H1 (cell line): Measurements from ENCODE around the gene NUMB. TPM values are rescaled to one million over a fixed set of nuclear protein-coding genes. Genes with fewer than 3 reads are reported as not detected.
A peak's percentile ranks its signal among the peaks of the same experiment; 100 is the strongest.

Source experiments
- CTCF ChIA-PET: fragments of 300-600 bp; sonication (Branson Sonifier 250); formaldehyde crosslinking; loops from one replicate; lab custom pipeline; 2021; ENCODE audit not compliant: partially characterized antibody; lab: Charles Lee
- POLR2A ChIA-PET: fragments of 300-600 bp; sonication (Branson Sonifier 250); formaldehyde crosslinking; loops from one replicate; lab custom pipeline; 2021; ENCODE audit warnings: inconsistent platforms; ENCODE audit not compliant: partially characterized antibody; lab: Charles Lee
- DNase-seq, 2 experiments: peaks; one replicate each; pipeline versions ENCODE4 v3.0.0 to v3.0.0-alpha.2; 2010 to 2022; ENCODE audit warnings: low spot score in 2 of 2, low read depth in 1 of 2, mixed read lengths in 1 of 2
- FAIRE-seq: peaks from 2 replicates; lab custom pipeline; 2011; peaks lifted over from hg19 to GRCh38; lab: Jason Lieb, UNC
- H2AFZ ChIP-seq: 2 replicates; pipeline ENCODE4 v1.8.1; 2012; ENCODE audit warnings: low read length, inconsistent platforms
- H2AK5ac ChIP-seq: 2 replicates; pipeline ENCODE4 v1.6.1; 2013; ENCODE audit warnings: low read depth, low read length
- H2BK120ac ChIP-seq: replicated peaks from 2 replicates; pipeline ENCODE3; 2013; ENCODE audit warnings: low read depth, low read length, inconsistent platforms
- H2BK12ac ChIP-seq: 2 replicates; pipeline ENCODE4 v1.6.1; 2013; ENCODE audit warnings: low read depth, low read length
- H2BK15ac ChIP-seq: 2 replicates; pipeline ENCODE4 v1.6.1; 2013; ENCODE audit warnings: low read length
- H2BK20ac ChIP-seq: 2 replicates; pipeline ENCODE4 v1.6.1; 2013; ENCODE audit warnings: low read length
- H2BK5ac ChIP-seq: 2 replicates; pipeline ENCODE4 v1.6.1; 2013; ENCODE audit warnings: low read depth, low read length
- H3K14ac ChIP-seq: 2 replicates; pipeline ENCODE4 v1.6.1; 2013; ENCODE audit warnings: inconsistent platforms; ENCODE audit not compliant: insufficient read length
- H3K18ac ChIP-seq: 2 replicates; pipeline ENCODE4 v1.6.1; 2013; ENCODE audit warnings: low read length; ENCODE audit errors: extremely low read depth
- H3K23ac ChIP-seq: 2 replicates; pipeline ENCODE4 v1.6.1; 2013; ENCODE audit warnings: inconsistent platforms; ENCODE audit not compliant: insufficient read length
- H3K23me2 ChIP-seq: 2 replicates; pipeline ENCODE4 v1.6.1; 2013; ENCODE audit warnings: low read depth, low read length
- H3K27ac ChIP-seq: 2 replicates; pipeline ENCODE4 v1.6.1; 2011; ENCODE audit warnings: low read depth, low read length, inconsistent platforms
- H3K27me3 ChIP-seq, 4 experiments: replicated peaks in 1 of 4; 1 replicate in 1 of 4; 2 replicates in 3 of 4; pipeline versions ENCODE4 v1.6.1 to v1.8.1; 2011 to 2013; ENCODE audit warnings: low read length in 3 of 4, mild to moderate bottlenecking in 3 of 4, inconsistent platforms in 2 of 4, mixed read lengths in 2 of 4, moderate library complexity in 1 of 4; ENCODE audit not compliant: control insufficient read depth in 3 of 4, insufficient read depth in 3 of 4; ENCODE audit errors: extremely low read depth in 1 of 4
- H3K36me3 ChIP-seq, 4 experiments: 2 replicates each; pipeline versions ENCODE4 v1.6.1 to v1.8.1; 2011 to 2013; ENCODE audit warnings: mild to moderate bottlenecking in 4 of 4, low read length in 3 of 4, moderate library complexity in 2 of 4, control low read depth in 1 of 4, inconsistent platforms in 1 of 4; ENCODE audit not compliant: insufficient read depth in 4 of 4, control insufficient read depth in 2 of 4
- H3K4ac ChIP-seq: replicated peaks from 2 replicates; pipeline ENCODE3; 2013; ENCODE audit warnings: low read length, low read depth, mixed read lengths, inconsistent platforms; ENCODE audit not compliant: insufficient read length
- H3K4me1 ChIP-seq, 4 experiments: replicated peaks in 1 of 4; 1 replicate in 1 of 4; 2 replicates in 3 of 4; pipeline versions ENCODE4 v1.6.1 to v1.8.1; 2011 to 2013; ENCODE audit warnings: low read length in 3 of 4, inconsistent platforms in 2 of 4, mixed read lengths in 1 of 4; ENCODE audit not compliant: insufficient read depth in 4 of 4, control insufficient read depth in 3 of 4
- H3K4me2 ChIP-seq, 2 experiments: 2 replicates each; pipeline versions ENCODE4 v1.6.1 to v1.8.1; 2011 to 2013; ENCODE audit warnings: low read depth in 2 of 2, low read length in 2 of 2, control low read depth in 1 of 2, inconsistent platforms in 1 of 2, mild to moderate bottlenecking in 1 of 2; ENCODE audit not compliant: insufficient read depth in 1 of 2
- H3K4me3 ChIP-seq, 4 experiments: fragments of 200-600, 300-600 bp in 1 of 4; sonication (generic), shearing (Covaris generic), sonication (Bioruptor Twin) in 1 of 4; 2 replicates each; pipeline versions ENCODE4 v1.5.1 to v1.8.1; 2011 to 2016; ENCODE audit warnings: low read length in 4 of 4, low read depth in 3 of 4, control low read depth in 2 of 4, inconsistent platforms in 2 of 4, mild to moderate bottlenecking in 2 of 4, mixed read lengths in 1 of 4, moderate library complexity in 1 of 4; ENCODE audit not compliant: insufficient read depth in 2 of 4; ENCODE audit errors: extremely low read depth in 1 of 4
- H3K56ac ChIP-seq: replicated peaks from 2 replicates; pipeline ENCODE3; 2013; ENCODE audit warnings: low read depth, mild to moderate bottlenecking, mixed read lengths, low read length, inconsistent platforms; ENCODE audit not compliant: insufficient read length
- H3K79me1 ChIP-seq: 2 replicates; pipeline ENCODE4 v1.6.1; 2013; ENCODE audit warnings: low read depth, low read length, control low read depth
- H3K79me2 ChIP-seq, 2 experiments: 2 replicates each; pipeline versions ENCODE4 v1.6.1 to v1.8.1; 2012 to 2013; ENCODE audit warnings: low read length in 2 of 2, mild to moderate bottlenecking in 2 of 2, inconsistent platforms in 1 of 2; ENCODE audit not compliant: insufficient read depth in 2 of 2, control insufficient read depth in 1 of 2
- H3K9ac ChIP-seq, 4 experiments: replicated peaks in 1 of 4; 1 replicate in 1 of 4; 2 replicates in 3 of 4; pipeline versions ENCODE4 v1.6.1 to v1.8.1; 2011 to 2013; ENCODE audit warnings: low read depth in 3 of 4, low read length in 3 of 4, control low read depth in 2 of 4, mild to moderate bottlenecking in 2 of 4, moderate library complexity in 2 of 4, inconsistent platforms in 1 of 4; ENCODE audit errors: extremely low read depth in 1 of 4
- H3K9me3 ChIP-seq, 2 experiments: 2 replicates each; pipeline versions ENCODE4 v1.6.1 to v1.8.1; 2012 to 2013; ENCODE audit warnings: mild to moderate bottlenecking in 2 of 2, moderate library complexity in 2 of 2, control low read depth in 1 of 2, inconsistent platforms in 1 of 2, low read depth in 1 of 2, low read length in 1 of 2, mixed read lengths in 1 of 2; ENCODE audit not compliant: insufficient read depth in 2 of 2
- H4K20me1 ChIP-seq, 2 experiments: replicated peaks in 1 of 2; 2 replicates each; pipeline versions ENCODE3 to v1.8.1; 2011 to 2013; ENCODE audit warnings: inconsistent platforms in 2 of 2, low read length in 2 of 2, mild to moderate bottlenecking in 1 of 2; ENCODE audit not compliant: insufficient read depth in 2 of 2, control insufficient read depth in 1 of 2
- H4K5ac ChIP-seq: 2 replicates; pipeline ENCODE4 v1.6.1; 2013; ENCODE audit warnings: low read length, low read depth, mixed read lengths, inconsistent platforms; ENCODE audit not compliant: insufficient read length
- H4K8ac ChIP-seq: 2 replicates; pipeline ENCODE4 v1.8.0; 2013; ENCODE audit warnings: mild to moderate bottlenecking, moderate library complexity, low read length, inconsistent platforms; ENCODE audit not compliant: insufficient read depth; ENCODE audit errors: extremely low read depth
- H4K91ac ChIP-seq: replicated peaks from 2 replicates; pipeline ENCODE3; 2013; ENCODE audit warnings: low read length, mixed read lengths, inconsistent platforms; ENCODE audit not compliant: insufficient read length
- CEBPB ChIP-seq: IDR thresholded peaks from 2 replicates; pipeline ENCODE4 v1.6.1; 2012; ENCODE audit warnings: low read depth, low read length
- JUN ChIP-seq: IDR thresholded peaks from 2 replicates; pipeline ENCODE4 v1.6.1; 2011; ENCODE audit warnings: low read depth, mild to moderate bottlenecking, improper control_type of control experiment, low read length
- WGBS, 2 experiments: shearing (Covaris generic) in 1 of 2; methylation state at CpG; one replicate each; pipeline versions ENCODE4 v1.1.6 to v1.1.7; 2013 to 2015; ENCODE audit warnings: low lambda C conversion rate in 2 of 2, mixed read lengths in 2 of 2, inconsistent platforms in 1 of 2, low coverage in 1 of 2, missing lambda C conversion rate in 1 of 2; ENCODE audit not compliant: insufficient replicate concordance in 2 of 2, insufficient coverage in 1 of 2, insufficient read length in 1 of 2; ENCODE audit errors: extremely low coverage in 1 of 2, missing lambda C conversion rate in 1 of 2; 5-methylcytosine and 5-hydroxymethylcytosine counted together
- polyA plus RNA-seq, 7 experiments: library from polyadenylated mRNA; depleted of rRNA in 3 of 7; stranded (reverse) in 5 of 7; unstranded in 2 of 7; fragments of >200 nt in 5 of 7; fragments of 200-250 nt in 2 of 7; gene quantifications; 1 replicate in 5 of 7; 2 replicates in 1 of 7; 4 replicates in 1 of 7; pipeline versions ENCODE4 v1.2.1 to v1.2.3, GENCODE V29; 2011 to 2013; ENCODE audit warnings: missing spikeins in 2 of 7, mixed read lengths in 2 of 7
- total RNA-seq: library from RNA; stranded (reverse); fragmentation: NEBNext Ultra II Directional; extraction: Animal tissue kit (Norgen Biotek cat#: 25700); gene quantifications from 2 replicates; pipeline ENCODE4 v1.2.1, GENCODE V29; 2021

The NUMB gene
- total and polyA plus RNA-seq, 2 of the 8 experiments (the other 6 are each of a cell fraction or from before 2014, with no cell fraction given): 54.3 to 78.1 TPM

GRCh38 chr14:73477618-73478266 lies 19.4 kb upstream of the NUMB start:
- Histone ChIP-seq H3K23ac (no peak overlapping the region), H3K14ac (no peak overlapping the region), H3K4me3 (no peak overlapping the region)
- DNase-seq (no peak), FAIRE-seq (no peak)
- WGBS, 2 experiments: 95% methylated on average over 6 of the region's 6 CpGs; no CpG with 5 or more reads in 1 of the 2 experiments
- POLR2A ChIA-PET: no interaction called here
- CTCF ChIA-PET: interaction anchor here (0.7 to 1.5 kb wide), 3 partner anchors 194 to 305 kb away, joined by 3 to 4 read pairs (median 3); no protein-coding TSS in a partner anchor
- TF ChIP-seq CEBPB: peak; percentile 75; the same call in 1 of the 2 replicates
- no peak for TF ChIP-seq JUN
- TF ChIP-seq, all 59 proteins: peak for 1
- Histone ChIP-seq H4K20me1 (no peaks in the 10 kb centered on the region), H3K9me3 (no peaks in the 10 kb centered on the region), H2BK120ac (no peak overlapping the region), H4K91ac (no peak overlapping the region), H3K18ac (no peak overlapping the region), H3K27ac (no peak overlapping the region), H4K8ac (no peak overlapping the region), H3K4ac (no peak overlapping the region), H3K9ac (no peak overlapping the region), H2BK20ac (no peak overlapping the region), H3K4me1 (no peaks in the 10 kb centered on the region), H2BK12ac (no peak overlapping the region), H2AFZ (no peak overlapping the region), H3K27me3 (no peaks in the 10 kb centered on the region), H2BK15ac (no peak overlapping the region), H4K5ac (no peak overlapping the region), H3K79me1 (no peaks in the 10 kb centered on the region), H3K4me2 (no peak overlapping the region), H2AK5ac (no peak overlapping the region), H3K36me3 (no peaks in the 10 kb centered on the region), H3K56ac (no peak overlapping the region), H3K79me2 (no peaks in the 10 kb centered on the region), H2BK5ac (no peak overlapping the region), H3K23me2 (0 out of 2 replicates have a peak, but pooled peaks cover 2% of the 10 kb centered on the region)
